ENCODE results near the gene FAM72C. TPM values are rescaled to one million over a fixed set of nuclear protein-coding genes. Genes with fewer than 3 reads are reported as not detected.
"Not testable (repeated sequence)": the region's sequence is repeated elsewhere in the genome, so short reads cannot be mapped to it uniquely, and the experiment has no call there.

FAM72C gene
- polyA plus RNA-seq, 3 donors: 0.28 to 0.33 (median 0.31) TPM

GRCh38 chr1:144004259-144004658 is 32.5 kb upstream of the FAM72C start:
- H3K27ac Mint-ChIP-seq; H3K4me3 ChIP-seq (replicated peaks in 1 of 3; ENCODE audit: low read depth in 2 of 3, low read length in 3 of 3); H3K4me1 Mint-ChIP-seq; H3K27me3 ChIP-seq (ENCODE audit: control insufficient read depth in 2 of 2, insufficient read depth in 2 of 2, low read length in 2 of 2); H3K79me2 ChIP-seq (ENCODE audit: insufficient read depth, low read length); H3K4me1 ChIP-seq (ENCODE audit: control insufficient read depth in 1 of 2, insufficient read depth in 2 of 2, low read length in 2 of 2); H3K9me3 ChIP-seq (replicated peaks in 1 of 2; ENCODE audit: control insufficient read depth in 1 of 2, insufficient read depth in 1 of 2, low read length in 2 of 2); DNase-seq; intact Hi-C loops (cut with micrococcal nuclease); H2AFZ ChIP-seq (ENCODE audit: insufficient read depth, low read depth, low read length, poor library complexity, severe bottlenecking); H3K36me3 Mint-ChIP-seq; H3K4me2 ChIP-seq (replicated peaks; ENCODE audit: extremely low read depth, low read length, poor library complexity, severe bottlenecking); H3K9me3 Mint-ChIP-seq; H3K36me3 ChIP-seq (replicated peaks in 1 of 2; ENCODE audit: control insufficient read depth in 1 of 2, insufficient read depth in 2 of 2, low read length in 2 of 2); H3K27me3 Mint-ChIP-seq (ENCODE audit: low read depth in 3 of 3); H3K27ac ChIP-seq (ENCODE audit: low read depth in 1 of 2, low read length in 2 of 2); H3K4me3 Mint-ChIP-seq; H4K20me1 ChIP-seq (ENCODE audit: insufficient read depth, low read length); H3K9ac ChIP-seq (ENCODE audit: insufficient read depth, low read length, poor library complexity, severe bottlenecking): not testable (repeated sequence)
- no CpG with 5 or more reads among the region's 1 CpG for WGBS (ENCODE audit: insufficient coverage)

GRCh38 chr1:144003306-144004029 is 31.7 kb upstream of the FAM72C start:
- H2AFZ ChIP-seq (ENCODE audit: insufficient read depth, low read depth, low read length, poor library complexity, severe bottlenecking); H4K20me1 ChIP-seq (ENCODE audit: insufficient read depth, low read length); H3K36me3 ChIP-seq (replicated peaks in 1 of 2; ENCODE audit: control insufficient read depth in 1 of 2, insufficient read depth in 2 of 2, low read length in 2 of 2); H3K27me3 Mint-ChIP-seq (ENCODE audit: low read depth in 3 of 3); H3K4me1 ChIP-seq (ENCODE audit: control insufficient read depth in 1 of 2, insufficient read depth in 2 of 2, low read length in 2 of 2); H3K36me3 Mint-ChIP-seq; intact Hi-C loops (cut with micrococcal nuclease); H3K27ac ChIP-seq (ENCODE audit: low read depth in 1 of 2, low read length in 2 of 2); H3K4me3 Mint-ChIP-seq; H3K27me3 ChIP-seq (ENCODE audit: control insufficient read depth in 2 of 2, insufficient read depth in 2 of 2, low read length in 2 of 2); H3K4me2 ChIP-seq (replicated peaks; ENCODE audit: extremely low read depth, low read length, poor library complexity, severe bottlenecking); H3K9me3 ChIP-seq (replicated peaks in 1 of 2; ENCODE audit: control insufficient read depth in 1 of 2, insufficient read depth in 1 of 2, low read length in 2 of 2); H3K27ac Mint-ChIP-seq; H3K9ac ChIP-seq (ENCODE audit: insufficient read depth, low read length, poor library complexity, severe bottlenecking); H3K4me3 ChIP-seq (replicated peaks in 1 of 3; ENCODE audit: low read depth in 2 of 3, low read length in 3 of 3); H3K9me3 Mint-ChIP-seq; DNase-seq; H3K4me1 Mint-ChIP-seq; H3K79me2 ChIP-seq (ENCODE audit: insufficient read depth, low read length): not testable (repeated sequence)
- no CpG with 5 or more reads among the region's 2 CpGs for WGBS (ENCODE audit: insufficient coverage)

- H3K36me3 ChIP-seq (replicated peaks in 1 of 2; ENCODE audit: control insufficient read depth in 1 of 2, insufficient read depth in 2 of 2, low read length in 2 of 2); H3K4me2 ChIP-seq (replicated peaks; ENCODE audit: extremely low read depth, low read length, poor library complexity, severe bottlenecking); intact Hi-C loops (cut with micrococcal nuclease); H3K9me3 Mint-ChIP-seq; H3K9ac ChIP-seq (ENCODE audit: insufficient read depth, low read length, poor library complexity, severe bottlenecking); H3K79me2 ChIP-seq (ENCODE audit: insufficient read depth, low read length); H3K27ac ChIP-seq (ENCODE audit: low read depth in 1 of 2, low read length in 2 of 2); H3K9me3 ChIP-seq (replicated peaks in 1 of 2; ENCODE audit: control insufficient read depth in 1 of 2, insufficient read depth in 1 of 2, low read length in 2 of 2); H2AFZ ChIP-seq (ENCODE audit: insufficient read depth, low read depth, low read length, poor library complexity, severe bottlenecking); H4K20me1 ChIP-seq (ENCODE audit: insufficient read depth, low read length); H3K27me3 ChIP-seq (ENCODE audit: control insufficient read depth in 2 of 2, insufficient read depth in 2 of 2, low read length in 2 of 2); H3K27me3 Mint-ChIP-seq (ENCODE audit: low read depth in 3 of 3); H3K4me3 ChIP-seq (replicated peaks in 1 of 3; ENCODE audit: low read depth in 2 of 3, low read length in 3 of 3); H3K36me3 Mint-ChIP-seq; H3K4me1 Mint-ChIP-seq; H3K4me1 ChIP-seq (ENCODE audit: control insufficient read depth in 1 of 2, insufficient read depth in 2 of 2, low read length in 2 of 2); H3K4me3 Mint-ChIP-seq; H3K27ac Mint-ChIP-seq: not testable (repeated sequence)
- peak in 2 of 3 donors; percentile 0 for DNase-seq
- no CpG with 5 or more reads among the region's 7 CpGs for WGBS (ENCODE audit: insufficient coverage)
These were observed 30.5 kb upstream of the FAM72C start for GRCh38 chr1:144002141-144002881.

DNA sequence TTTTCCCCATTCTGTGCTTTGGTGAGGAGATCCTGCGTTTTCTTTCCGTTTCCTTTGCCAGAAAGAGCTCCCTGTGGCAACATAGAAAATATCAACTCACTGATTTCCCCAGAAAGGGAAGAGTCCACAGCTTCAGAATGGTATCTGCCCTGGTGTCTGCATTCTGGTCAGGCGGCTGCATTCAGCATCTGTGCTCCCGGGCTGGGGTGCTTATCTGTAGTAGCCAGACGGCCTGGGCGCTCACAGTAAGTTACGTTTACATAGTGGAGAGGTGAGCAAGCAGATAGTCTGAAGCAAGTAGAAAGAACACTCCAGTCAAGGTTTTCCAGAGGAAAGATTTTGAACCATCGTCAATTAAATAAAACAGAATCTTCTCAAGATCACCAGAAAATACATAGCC is 29.3 kb upstream of the FAM72C start:
- intact Hi-C loops (cut with micrococcal nuclease); H2AFZ ChIP-seq (ENCODE audit: insufficient read depth, low read depth, low read length, poor library complexity, severe bottlenecking); H3K27ac Mint-ChIP-seq; H3K36me3 ChIP-seq (replicated peaks in 1 of 2; ENCODE audit: control insufficient read depth in 1 of 2, insufficient read depth in 2 of 2, low read length in 2 of 2); H3K27me3 Mint-ChIP-seq (ENCODE audit: low read depth in 3 of 3); H3K4me1 Mint-ChIP-seq; H3K4me3 ChIP-seq (replicated peaks in 1 of 3; ENCODE audit: low read depth in 2 of 3, low read length in 3 of 3); H3K27me3 ChIP-seq (ENCODE audit: control insufficient read depth in 2 of 2, insufficient read depth in 2 of 2, low read length in 2 of 2); H4K20me1 ChIP-seq (ENCODE audit: insufficient read depth, low read length); H3K4me3 Mint-ChIP-seq; H3K79me2 ChIP-seq (ENCODE audit: insufficient read depth, low read length); H3K9me3 Mint-ChIP-seq; H3K9me3 ChIP-seq (replicated peaks in 1 of 2; ENCODE audit: control insufficient read depth in 1 of 2, insufficient read depth in 1 of 2, low read length in 2 of 2); H3K36me3 Mint-ChIP-seq; H3K4me1 ChIP-seq (ENCODE audit: control insufficient read depth in 1 of 2, insufficient read depth in 2 of 2, low read length in 2 of 2); H3K4me2 ChIP-seq (replicated peaks; ENCODE audit: extremely low read depth, low read length, poor library complexity, severe bottlenecking); H3K27ac ChIP-seq (ENCODE audit: low read depth in 1 of 2, low read length in 2 of 2); H3K9ac ChIP-seq (ENCODE audit: insufficient read depth, low read length, poor library complexity, severe bottlenecking); DNase-seq: not testable (repeated sequence)
- WGBS (ENCODE audit: insufficient coverage): no CpG with 5 or more reads among the region's 8 CpGs

Data from CD14-positive monocyte (primary cell).